Transverse colon (tissue), 4 donors: ENCODE data around the gene MUL1. TPM values are rescaled to one million over a fixed set of nuclear protein-coding genes. Genes with fewer than 3 reads are reported as not detected.
A peak's percentile ranks its signal among the peaks of the same experiment; 100 is the strongest.

Source experiments
- DNase-seq: peaks from one replicate; pipeline ENCODE4 v3.0.0-alpha.2; 2019
- H3K27ac ChIP-seq, 4 donors: fragments of 200-600 bp; sonication (generic); 2 replicates each; pipeline ENCODE4 v1.5.1; 2016 to 2018; ENCODE audit warnings: inconsistent platforms in 4 of 4
- H3K27me3 ChIP-seq: fragments of 200-600 bp; sonication (generic); 2 replicates; pipeline ENCODE4 v1.5.1; 2017; ENCODE audit warnings: inconsistent platforms
- H3K36me3 ChIP-seq, 4 donors: fragments of 200-600 bp; sonication (generic); 2 replicates each; pipeline ENCODE4 v1.5.1; 2017 to 2019; ENCODE audit warnings: inconsistent platforms in 4 of 4
- H3K4me1 ChIP-seq, 4 donors: fragments of 200-600 bp; sonication (generic); 2 replicates each; pipeline ENCODE4 v1.5.1; 2017 to 2020; ENCODE audit warnings: inconsistent platforms in 4 of 4
- H3K4me3 ChIP-seq, 4 donors: fragments of 200-600 bp; sonication (generic); 1 replicate in 1 of 4; 2 replicates in 3 of 4; pipeline versions ENCODE4 v1.5.1 to v1.6.1; 2017 to 2019; ENCODE audit warnings: inconsistent platforms in 4 of 4
- H3K9me3 ChIP-seq, 2 donors: fragments of 200-600 bp; sonication (generic); 2 replicates each; pipeline ENCODE4 v1.5.1; 2017 to 2019; ENCODE audit warnings: inconsistent platforms in 2 of 2
- CTCF ChIP-seq, 5 experiments: fragments of 200-600 bp in 3 of 5; fragments of 450-650 bp in 2 of 5; sonication (generic) in 3 of 5; IDR thresholded peaks; 1 replicate in 2 of 5; 2 replicates in 3 of 5; pipeline ENCODE4 v1.5.1; 2016 to 2017; ENCODE audit warnings: antibody characterized with exemption in 5 of 5, inconsistent platforms in 3 of 5, mild to moderate bottlenecking in 2 of 5, moderate library complexity in 1 of 5
- EP300 ChIP-seq: sonication (generic); formaldehyde crosslinking; IDR thresholded peaks from one replicate; pipeline ENCODE4 v1.6.1; 2017; ENCODE audit warnings: antibody characterized with exemption, low read depth
- POLR2A ChIP-seq: fragments of 450-650 bp; IDR thresholded peaks from one replicate; pipeline ENCODE4 v1.6.1; 2016; ENCODE audit warnings: antibody characterized with exemption, mild to moderate bottlenecking, moderate library complexity
- POLR2AphosphoS5 ChIP-seq, 3 donors: sonication (generic); formaldehyde crosslinking; IDR thresholded peaks; one replicate each; pipeline ENCODE4 v1.6.1; 2016; ENCODE audit warnings: antibody characterized with exemption in 3 of 3
- WGBS, 2 donors: methylation state at CpG; one replicate each; pipeline ENCODE4 v1.1.5; 2018; ENCODE audit warnings: low coverage in 1 of 2; 5-methylcytosine and 5-hydroxymethylcytosine counted together
- in situ Hi-C, 4 donors: fragments of 200-750 bp; cut with MboI; loops; one replicate each; pipeline versions ENCODE4 v1.15.0 to v1.15.1; 2017; ENCODE audit warnings: low sequenced_read_pairs in 3 of 4, low pct_ligation_motif_present in 1 of 4, low pct_unique_long_range_greater_than_20kb in 1 of 4
- intact Hi-C: fragments of 100-400 bp; cut with DNase I; formaldehyde crosslinking; loops from one replicate; pipeline ENCODE4 v1.15.1; 2023; ENCODE audit warnings: low total_unique reads
- total RNA-seq, 4 donors: library from RNA; depleted of rRNA; stranded (reverse); fragments of >200 nt; gene quantifications; one replicate each; pipeline ENCODE4 v1.1.0, GENCODE V29; 2016

Gene MUL1
- total RNA-seq, 4 donors from 2014 or later: 21.9 to 53.9 (median 43.9) TPM

- Histone ChIP-seq H3K27me3 (peaks cover 14% of the 10 kb centered on the region), H3K27ac (peak overlapping the region; percentile 81 to 96 (median 88)), H3K4me3 (peak overlapping the region; percentile 72 to 99 (median 82)), H3K36me3 (no peaks in the 10 kb centered on the region), H3K9me3 (no peaks in the 10 kb centered on the region), H3K4me1 (peaks cover 7 to 26% (median 18%) of the 10 kb centered on the region in 4 donors)
- in situ Hi-C loops: no loop called here
- 60 to 72% methylated on average over 4 to 5 of the region's 5 CpGs for WGBS, 2 donors
- DNase-seq: no peak
- no peak for TF ChIP-seq EP300
- no peak for TF ChIP-seq POLR2AphosphoS5 (IDR thresholded peaks at IDR 0.05)
- TF ChIP-seq POLR2A: no peak
- TF ChIP-seq CTCF (IDR thresholded peaks at IDR 0.05): no peak
- intact Hi-C loops: no loop called here
Observed at GRCh38 chr1:20508411-20508771, 440 bp upstream of the MUL1 start.

GRCh38 chr1:20507248-20507563 lies 745 bp downstream of the MUL1 start:
- peak overlapping the region; percentile 81 to 96 (median 88) for H3K27ac ChIP-seq
- no peak for DNase-seq
- peaks cover 7 to 26% (median 18%) of the 10 kb centered on the region in 4 donors for H3K4me1 ChIP-seq
- H3K9me3 ChIP-seq: no peaks in the 10 kb centered on the region
- peaks cover 5% of the 10 kb centered on the region for H3K27me3 ChIP-seq
- intact Hi-C loops: no loop called here
- H3K4me3 ChIP-seq: peak overlapping the region; percentile 72 to 99 (median 82)
- in situ Hi-C loops: no loop called here
- TF ChIP-seq POLR2AphosphoS5 (IDR thresholded peaks at IDR 0.05) (no peak), POLR2A (no peak), EP300 (no peak), CTCF (IDR thresholded peaks at IDR 0.05) (no peak)
- H3K36me3 ChIP-seq: peaks cover 0 to 11% (median 3%) of the 10 kb centered on the region in 4 donors
- 38 to 44% methylated on average over 5 of the region's 5 CpGs for WGBS, 2 donors

- no peaks in the 10 kb centered on the region for H3K9me3 ChIP-seq
- no peak overlapping the region for H3K27ac ChIP-seq
- H3K36me3 ChIP-seq: peaks cover 0 to 28% (median 13%) of the 10 kb centered on the region in 4 donors
- H3K4me3 ChIP-seq: no peak overlapping the region
- DNase-seq: no peak
- H3K27me3 ChIP-seq: no peaks in the 10 kb centered on the region
- peaks cover 7 to 26% (median 18%) of the 10 kb centered on the region in 4 donors for H3K4me1 ChIP-seq
- intact Hi-C loops: no loop called here
- in situ Hi-C loops: no loop called here
- TF ChIP-seq EP300 (no peak), CTCF (IDR thresholded peaks at IDR 0.05) (no peak), POLR2A (no peak), POLR2AphosphoS5 (IDR thresholded peaks at IDR 0.05) (no peak)
- 83% methylated on average over 1 of the region's 1 CpG; no CpG with 5 or more reads in 1 of the 2 donors for WGBS, 2 donors
Observed at GRCh38 chr1:20505488-20505887, 2.5 kb downstream of the MUL1 start.

GRCh38 chr1:20500716-20501115 lies 7.2 kb downstream of the MUL1 start:
- H3K9me3 ChIP-seq: no peaks in the 10 kb centered on the region
- DNase-seq: no peak
- 96% methylated on average over 17 of the region's 17 CpGs; no CpG with 5 or more reads in 1 of the 2 donors for WGBS, 2 donors
- H3K27ac ChIP-seq: no peak overlapping the region
- peaks cover 0 to 43% (median 19%) of the 10 kb centered on the region in 4 donors for H3K36me3 ChIP-seq
- in situ Hi-C loops (no loop called here), intact Hi-C loops (no loop called here)
- peaks cover 0 to 6% (median 4%) of the 10 kb centered on the region in 4 donors for H3K4me1 ChIP-seq
- no peaks in the 10 kb centered on the region for H3K27me3 ChIP-seq
- no peak overlapping the region for H3K4me3 ChIP-seq
- TF ChIP-seq POLR2A (no peak), CTCF (IDR thresholded peaks at IDR 0.05) (no peak), EP300 (no peak), POLR2AphosphoS5 (IDR thresholded peaks at IDR 0.05) (no peak)
